CD14-positive monocyte (primary cell): ENCODE results near the gene SMARCA5. TPM values are rescaled to one million over a fixed set of nuclear protein-coding genes. Genes with fewer than 3 reads are reported as not detected.

Source experiments
- DNase-seq, 3 donors: peaks; one replicate each; pipeline ENCODE4 v3.0.0-alpha.2; 2011 to 2022
- H2AFZ ChIP-seq: 2 replicates; pipeline ENCODE4 v1.6.0; 2012; ENCODE audit warnings: mild to moderate bottlenecking, low read depth, low read length, inconsistent platforms; ENCODE audit not compliant: insufficient read depth, poor library complexity, severe bottlenecking
- H3K27ac ChIP-seq, 2 donors: 1 replicate in 1 of 2; 2 replicates in 1 of 2; pipeline ENCODE4 v1.5.1; 2012 to 2013; ENCODE audit warnings: low read length in 2 of 2, control low read depth in 1 of 2, inconsistent platforms in 1 of 2, low read depth in 1 of 2, mild to moderate bottlenecking in 1 of 2
- H3K27me3 ChIP-seq, 2 donors: one replicate each; pipeline versions ENCODE4 v1.6.0 to v1.6.1; 2011 to 2013; ENCODE audit warnings: low read length in 2 of 2; ENCODE audit not compliant: control insufficient read depth in 2 of 2, insufficient read depth in 2 of 2
- H3K36me3 ChIP-seq, 2 donors: replicated peaks in 1 of 2; 1 replicate in 1 of 2; 2 replicates in 1 of 2; pipeline versions ENCODE4 v1.5.1 to v1.6.1; 2012 to 2013; ENCODE audit warnings: low read length in 2 of 2, control low read depth in 1 of 2, inconsistent platforms in 1 of 2, mild to moderate bottlenecking in 1 of 2; ENCODE audit not compliant: insufficient read depth in 2 of 2, control insufficient read depth in 1 of 2
- H3K4me1 ChIP-seq, 2 donors: 1 replicate in 1 of 2; 2 replicates in 1 of 2; pipeline versions ENCODE4 v1.5.1 to v1.6.1; 2012 to 2013; ENCODE audit warnings: low read length in 2 of 2, control low read depth in 1 of 2, inconsistent platforms in 1 of 2, mild to moderate bottlenecking in 1 of 2, moderate library complexity in 1 of 2; ENCODE audit not compliant: insufficient read depth in 2 of 2, control insufficient read depth in 1 of 2
- H3K4me2 ChIP-seq: replicated peaks from 2 replicates; pipeline ENCODE3; 2012; ENCODE audit warnings: low read length, moderate library complexity, mild to moderate bottlenecking; ENCODE audit not compliant: poor library complexity, severe bottlenecking; ENCODE audit errors: extremely low read depth
- H3K4me3 ChIP-seq, 3 experiments: fragments of 200-600 bp in 1 of 3; sonication (generic) in 1 of 3; replicated peaks in 1 of 3; 1 replicate in 2 of 3; 2 replicates in 1 of 3; pipeline ENCODE4 v1.5.1; 2011 to 2013; ENCODE audit warnings: low read length in 3 of 3, mild to moderate bottlenecking in 3 of 3, control low read depth in 2 of 3, low read depth in 2 of 3, inconsistent platforms in 1 of 3, moderate library complexity in 1 of 3
- H3K79me2 ChIP-seq: 2 replicates; pipeline ENCODE4 v1.6.0; 2012; ENCODE audit warnings: mild to moderate bottlenecking, control low read depth, inconsistent platforms, low read length, moderate library complexity; ENCODE audit not compliant: insufficient read depth
- H3K9ac ChIP-seq: 2 replicates; pipeline ENCODE4 v1.6.0; 2017; ENCODE audit warnings: low read length, mild to moderate bottlenecking; ENCODE audit not compliant: insufficient read depth, poor library complexity, severe bottlenecking
- H3K9me3 ChIP-seq, 2 donors: replicated peaks in 1 of 2; 1 replicate in 1 of 2; 2 replicates in 1 of 2; pipeline versions ENCODE4 v1.5.1 to v1.6.1; 2012 to 2013; ENCODE audit warnings: low read length in 2 of 2, control low read depth in 1 of 2; ENCODE audit not compliant: control insufficient read depth in 1 of 2, insufficient read depth in 1 of 2
- H4K20me1 ChIP-seq: 2 replicates; pipeline ENCODE4 v1.6.0; 2012; ENCODE audit warnings: mild to moderate bottlenecking, low read length, control low read depth, moderate library complexity; ENCODE audit not compliant: insufficient read depth
- H3K27ac Mint-ChIP-seq, 7 donors: one replicate each; pipeline ENCODE4 v1.8.0; 2020; ENCODE audit warnings: mild to moderate bottlenecking in 7 of 7, mixed read lengths in 7 of 7, moderate library complexity in 6 of 7, inconsistent platforms in 2 of 7
- H3K27me3 Mint-ChIP-seq, 3 donors: one replicate each; pipeline ENCODE4 v1.8.0; 2021 to 2022; ENCODE audit warnings: low read depth in 3 of 3, mild to moderate bottlenecking in 3 of 3, mixed read lengths in 3 of 3, moderate library complexity in 3 of 3, inconsistent platforms in 1 of 3
- H3K36me3 Mint-ChIP-seq, 2 donors: one replicate each; pipeline ENCODE4 v1.8.0; 2020; ENCODE audit warnings: mixed read lengths in 2 of 2, inconsistent platforms in 1 of 2, mild to moderate bottlenecking in 1 of 2
- H3K4me1 Mint-ChIP-seq: one replicate; pipeline ENCODE4 v1.8.0; 2020; ENCODE audit warnings: mild to moderate bottlenecking, mixed read lengths
- H3K4me3 Mint-ChIP-seq, 2 donors: one replicate each; pipeline ENCODE4 v1.8.0; 2020; ENCODE audit warnings: mild to moderate bottlenecking in 2 of 2, mixed read lengths in 2 of 2, moderate library complexity in 1 of 2
- H3K9me3 Mint-ChIP-seq, 7 donors: one replicate each; pipeline ENCODE4 v1.8.0; 2020 to 2022; ENCODE audit warnings: mixed read lengths in 7 of 7, mild to moderate bottlenecking in 6 of 7, moderate library complexity in 6 of 7, inconsistent platforms in 2 of 7
- intact Hi-C, 2 donors: fragments of 100-400 bp; cut with micrococcal nuclease; formaldehyde crosslinking; loops; one replicate each; pipeline versions ENCODE4 v1.15.0 to v1.15.1; 2023
- polyA plus RNA-seq, 3 donors: library from polyadenylated mRNA; depleted of rRNA in 1 of 3; unstranded in 2 of 3; stranded (reverse) in 1 of 3; fragments of 300-500 nt in 2 of 3; fragments of >200 nt in 1 of 3; fragmentation: Illumina TruSeq in 2 of 3; gene quantifications; 1 replicate in 2 of 3; 2 replicates in 1 of 3; pipeline ENCODE4 v1.2.3, GENCODE V29; 2012 to 2021
- TF ChIP-seq, protein P1 (sequence below): fragments of 200-600 bp; IDR thresholded peaks from one replicate; pipeline ENCODE4 v1.8.0; 2022; ENCODE audit warnings: antibody characterized with exemption, mild to moderate bottlenecking

Gene SMARCA5
- polyA plus RNA-seq, 3 donors = 5.6 to 19.4 (median 12.6) TPM

DNA sequence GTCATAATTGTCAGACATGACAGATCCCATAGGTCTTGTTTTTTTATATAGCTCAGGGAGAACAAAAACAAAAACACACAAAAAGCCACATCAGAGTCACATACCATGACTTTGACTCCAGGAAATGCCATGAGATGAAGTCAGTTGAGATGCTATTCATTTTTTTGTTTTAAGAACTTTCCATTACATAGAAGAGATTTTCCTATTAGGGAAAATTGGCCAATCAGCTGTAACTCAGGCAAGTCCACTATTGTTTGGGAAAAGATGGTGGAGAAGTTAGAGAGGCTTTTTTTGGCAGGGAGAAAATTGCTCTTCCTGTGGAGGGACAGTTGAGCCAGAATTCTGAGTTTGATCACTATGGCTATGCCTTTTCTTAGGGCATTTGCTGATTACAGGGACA, 72.6 kb downstream of the SMARCA5 start:
- DNase-seq = no peak
- H3K36me3 ChIP-seq = no peaks in the 10 kb centered on the region
- H2AFZ ChIP-seq = no peak overlapping the region
- Mint-ChIP-seq H3K27ac (no peak overlapping the region), H3K36me3 (no peaks in the 10 kb centered on the region), H3K4me3 (no peak overlapping the region), H3K4me1 (no peaks in the 10 kb centered on the region), H3K27me3 (no peaks in the 10 kb centered on the region), H3K9me3 (peaks cover 6 to 27% (median 18%) of the 10 kb centered on the region in 7 donors)
- H3K27me3 ChIP-seq = no peaks in the 10 kb centered on the region
- intact Hi-C loops = no loop called here
- H3K4me1 ChIP-seq = no peaks in the 10 kb centered on the region
- H3K79me2 ChIP-seq = no peaks in the 10 kb centered on the region
- no peaks in the 10 kb centered on the region for H4K20me1 ChIP-seq
- H3K27ac ChIP-seq = no peak overlapping the region
- TF ChIP-seq, protein P1, sequence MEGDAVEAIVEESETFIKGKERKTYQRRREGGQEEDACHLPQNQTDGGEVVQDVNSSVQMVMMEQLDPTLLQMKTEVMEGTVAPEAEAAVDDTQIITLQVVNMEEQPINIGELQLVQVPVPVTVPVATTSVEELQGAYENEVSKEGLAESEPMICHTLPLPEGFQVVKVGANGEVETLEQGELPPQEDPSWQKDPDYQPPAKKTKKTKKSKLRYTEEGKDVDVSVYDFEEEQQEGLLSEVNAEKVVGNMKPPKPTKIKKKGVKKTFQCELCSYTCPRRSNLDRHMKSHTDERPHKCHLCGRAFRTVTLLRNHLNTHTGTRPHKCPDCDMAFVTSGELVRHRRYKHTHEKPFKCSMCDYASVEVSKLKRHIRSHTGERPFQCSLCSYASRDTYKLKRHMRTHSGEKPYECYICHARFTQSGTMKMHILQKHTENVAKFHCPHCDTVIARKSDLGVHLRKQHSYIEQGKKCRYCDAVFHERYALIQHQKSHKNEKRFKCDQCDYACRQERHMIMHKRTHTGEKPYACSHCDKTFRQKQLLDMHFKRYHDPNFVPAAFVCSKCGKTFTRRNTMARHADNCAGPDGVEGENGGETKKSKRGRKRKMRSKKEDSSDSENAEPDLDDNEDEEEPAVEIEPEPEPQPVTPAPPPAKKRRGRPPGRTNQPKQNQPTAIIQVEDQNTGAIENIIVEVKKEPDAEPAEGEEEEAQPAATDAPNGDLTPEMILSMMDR = no peak
- H3K9ac ChIP-seq = no peak overlapping the region
- no peak overlapping the region for H3K4me2 ChIP-seq
- H3K9me3 ChIP-seq = peaks cover 4 to 15% of the 10 kb centered on the region in 2 donors
- H3K4me3 ChIP-seq = no peak overlapping the region

DNA sequence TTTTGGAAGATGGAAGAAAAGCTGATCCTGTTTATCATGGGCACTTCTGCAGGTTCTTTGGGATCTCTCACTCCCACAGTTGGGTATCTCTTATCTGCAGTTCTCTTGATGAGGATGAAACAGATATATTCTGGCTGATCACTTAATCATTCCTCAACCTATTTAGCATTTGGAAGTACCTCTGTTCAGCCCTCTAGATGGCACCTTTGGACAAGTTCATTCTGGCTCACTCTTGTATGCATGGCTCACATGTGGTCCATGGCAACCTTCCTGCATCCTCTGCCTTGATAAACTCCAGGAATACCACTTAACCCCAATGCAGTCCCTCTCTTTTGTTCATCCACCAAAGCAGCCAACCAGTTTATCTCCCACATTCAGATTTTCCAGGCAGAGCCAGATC, 74.2 kb downstream of the SMARCA5 start:
- H3K27ac Mint-ChIP-seq = no peak overlapping the region
- intact Hi-C loops = no loop called here
- no peak for DNase-seq

More for the DNA sequence above, 74.2 kb downstream of the SMARCA5 start:
- Histone ChIP-seq H2AFZ (no peak overlapping the region), H3K4me3 (no peak overlapping the region), H3K4me1 (no peaks in the 10 kb centered on the region), H3K79me2 (no peaks in the 10 kb centered on the region), H3K36me3 (no peaks in the 10 kb centered on the region), H3K4me2 (no peak overlapping the region), H3K9ac (no peak overlapping the region), H3K27ac (no peak overlapping the region), H4K20me1 (no peaks in the 10 kb centered on the region), H3K27me3 (no peaks in the 10 kb centered on the region), H3K9me3 (peaks cover 0 to 4% of the 10 kb centered on the region in 2 donors)
- no peaks in the 10 kb centered on the region for H3K36me3 Mint-ChIP-seq
- H3K27me3 Mint-ChIP-seq = peaks cover 0 to 1% (median 0%) of the 10 kb centered on the region in 3 donors
- peaks cover 5 to 25% (median 13%) of the 10 kb centered on the region in 7 donors for H3K9me3 Mint-ChIP-seq
- H3K4me3 Mint-ChIP-seq = no peak overlapping the region
- TF ChIP-seq, protein P1 = no peak
- H3K4me1 Mint-ChIP-seq = no peaks in the 10 kb centered on the region
